T follicular helper cell (primary cell): ENCODE results near the gene EFNB3.
A peak's percentile ranks its signal among the peaks of the same experiment; 100 is the strongest.

Experiments used
- DNase-seq: peaks from one replicate; pipeline ENCODE4 v3.0.0-alpha.2; 2020; ENCODE audit warnings: low read depth
- total RNA-seq, 2 experiments: gene quantifications; one replicate each; lab custom pipeline; 2026; lab: John Stamatoyannopoulos, UW

The EFNB3 gene, protein sequence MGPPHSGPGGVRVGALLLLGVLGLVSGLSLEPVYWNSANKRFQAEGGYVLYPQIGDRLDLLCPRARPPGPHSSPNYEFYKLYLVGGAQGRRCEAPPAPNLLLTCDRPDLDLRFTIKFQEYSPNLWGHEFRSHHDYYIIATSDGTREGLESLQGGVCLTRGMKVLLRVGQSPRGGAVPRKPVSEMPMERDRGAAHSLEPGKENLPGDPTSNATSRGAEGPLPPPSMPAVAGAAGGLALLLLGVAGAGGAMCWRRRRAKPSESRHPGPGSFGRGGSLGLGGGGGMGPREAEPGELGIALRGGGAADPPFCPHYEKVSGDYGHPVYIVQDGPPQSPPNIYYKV
- 0.06 to 0.09 reads per million in 2 experiments for total RNA-seq

DNA sequence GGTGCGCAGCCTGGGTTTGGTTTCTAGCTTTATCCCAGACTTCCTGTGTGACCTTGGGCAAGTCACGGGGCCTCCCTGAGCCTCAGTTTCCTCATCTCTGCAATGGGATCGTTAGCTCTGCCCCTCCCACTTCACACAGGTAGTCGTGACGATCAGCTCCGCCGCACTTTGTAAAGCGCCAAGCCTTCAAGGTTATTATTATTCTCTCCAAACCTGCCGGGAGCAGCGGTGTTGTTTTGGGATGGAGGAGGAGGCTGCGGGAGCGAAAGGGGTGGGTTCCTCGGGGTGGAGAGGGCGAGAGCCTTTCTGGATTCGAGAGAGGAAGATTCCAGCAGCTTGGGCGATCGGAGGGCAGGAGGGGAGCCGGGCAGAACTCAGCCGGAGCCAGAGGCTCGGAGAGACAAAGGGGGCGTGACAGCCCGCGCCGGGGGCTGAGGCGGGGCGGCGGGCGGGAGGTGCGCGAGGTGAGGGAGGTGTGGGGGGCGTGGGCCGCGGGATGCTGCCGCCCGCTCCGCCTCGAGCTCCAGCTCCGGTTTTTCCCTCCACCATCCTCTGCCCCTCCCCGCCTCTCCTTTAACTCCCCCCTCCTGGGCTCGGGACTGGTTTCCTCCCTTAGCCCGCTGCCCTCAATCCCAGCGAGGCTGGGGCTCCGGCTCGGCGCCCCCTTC is at the start of gene EFNB3:
Gene EFNB3, plus strand, starts transcription at position 602 of the 668 bp plus-strand sequence. CDS start 397 bp downstream, outside the sequence.
- no peak for DNase-seq

DNA sequence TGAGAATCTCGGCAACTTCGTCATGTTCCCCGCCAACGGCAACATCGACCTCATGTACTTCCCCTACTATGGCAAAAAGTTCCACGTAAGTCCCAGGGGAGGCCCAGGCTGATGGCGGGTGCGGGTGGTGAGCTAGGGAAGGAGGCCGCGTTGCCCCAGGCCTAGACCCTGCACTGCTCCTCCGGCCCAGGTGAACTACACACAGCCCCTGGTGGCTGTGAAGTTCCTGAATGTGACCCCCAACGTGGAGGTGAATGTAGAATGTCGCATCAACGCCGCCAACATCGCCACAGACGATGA is 49.5 kb upstream of the EFNB3 start:
- no peak for DNase-seq

DNA sequence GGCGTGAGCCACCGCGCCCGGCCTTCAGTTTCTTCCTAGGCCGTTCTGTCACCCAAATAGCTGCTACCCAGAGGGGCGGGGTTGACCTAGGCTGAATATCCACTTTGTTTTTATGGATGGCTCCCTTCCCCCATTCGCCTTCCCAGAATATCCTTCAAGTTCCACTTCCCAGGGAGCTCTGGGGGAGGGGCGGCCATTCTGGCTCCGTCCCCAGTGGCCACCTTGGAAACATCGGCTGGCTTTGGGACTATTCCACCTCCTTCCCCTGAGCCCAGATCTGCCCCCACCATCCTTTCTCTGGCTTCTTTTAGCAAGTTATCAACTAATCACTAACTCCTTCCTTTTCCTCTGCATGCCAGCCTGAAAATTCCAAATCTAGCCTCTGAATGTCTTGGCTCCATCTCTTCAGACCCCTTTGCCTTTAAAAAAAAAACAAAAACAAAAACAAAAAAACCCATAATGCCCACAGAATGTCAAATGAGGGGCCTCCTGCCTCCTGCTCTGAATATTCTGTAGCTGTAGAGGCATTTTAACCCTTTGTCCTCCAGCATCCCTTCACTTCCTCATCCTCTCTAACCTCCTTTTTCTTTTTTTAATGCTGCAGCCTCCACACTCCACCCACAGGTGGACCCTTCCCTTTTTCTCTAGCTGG is 47.9 kb upstream of the EFNB3 start:
- no peak for DNase-seq

DNA sequence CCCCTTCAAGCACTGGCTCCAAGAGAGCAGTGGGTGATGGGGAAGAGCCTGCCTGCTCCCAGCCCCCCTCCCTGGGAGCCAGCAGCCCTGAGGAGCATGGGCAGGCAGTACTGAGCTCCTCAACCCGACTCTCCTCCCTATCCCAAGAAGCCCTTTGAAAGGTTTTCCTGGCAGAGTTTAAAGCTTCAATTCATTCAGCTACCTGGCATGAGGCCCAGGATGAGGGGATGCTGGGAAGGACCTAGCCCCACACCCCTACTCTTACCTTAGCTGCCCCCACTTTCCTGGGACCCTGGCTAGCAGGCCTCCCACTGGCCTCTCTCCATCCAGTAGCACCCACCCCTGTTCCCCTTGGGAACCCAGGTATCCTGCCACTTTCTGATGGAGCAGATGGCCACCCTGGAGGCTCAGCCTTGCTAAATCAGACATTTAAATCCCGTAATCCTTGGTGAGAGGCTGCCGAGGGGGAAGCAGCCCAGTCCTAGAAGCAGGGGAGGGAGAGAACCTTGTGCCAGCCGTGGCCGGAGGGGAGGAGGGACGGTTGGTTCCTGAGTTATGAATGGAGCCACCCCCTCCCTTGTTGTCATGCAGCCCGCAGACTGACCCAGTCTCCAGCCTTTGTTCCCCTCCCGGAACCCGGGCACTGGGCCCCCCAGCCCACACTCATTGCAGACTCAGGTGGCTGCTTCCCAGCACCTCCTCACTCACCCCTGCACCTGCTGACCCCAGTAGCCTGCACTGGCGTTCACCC is 37.2 kb upstream of the EFNB3 start:
- no peak for DNase-seq

DNA sequence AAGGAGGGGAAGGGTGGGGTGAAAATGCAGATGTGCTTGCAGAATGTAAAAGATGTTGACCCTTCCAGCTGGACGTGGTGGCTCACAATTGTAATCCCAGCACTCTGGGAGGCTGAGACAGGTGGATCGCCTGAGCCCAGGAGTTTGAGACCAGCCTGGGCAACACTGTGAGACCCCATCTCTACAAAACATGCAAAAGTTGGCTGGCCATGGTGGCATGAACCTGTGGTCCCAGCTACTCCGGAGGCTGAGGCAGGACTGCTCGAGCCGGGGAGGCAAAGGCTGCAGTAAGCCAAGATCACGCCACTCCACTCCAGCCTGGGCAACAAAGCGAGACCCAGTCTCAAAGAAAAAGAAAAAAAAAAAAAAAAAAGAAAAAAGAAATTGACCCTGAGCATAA is 36.5 kb upstream of the EFNB3 start:
- no peak for DNase-seq

DNA sequence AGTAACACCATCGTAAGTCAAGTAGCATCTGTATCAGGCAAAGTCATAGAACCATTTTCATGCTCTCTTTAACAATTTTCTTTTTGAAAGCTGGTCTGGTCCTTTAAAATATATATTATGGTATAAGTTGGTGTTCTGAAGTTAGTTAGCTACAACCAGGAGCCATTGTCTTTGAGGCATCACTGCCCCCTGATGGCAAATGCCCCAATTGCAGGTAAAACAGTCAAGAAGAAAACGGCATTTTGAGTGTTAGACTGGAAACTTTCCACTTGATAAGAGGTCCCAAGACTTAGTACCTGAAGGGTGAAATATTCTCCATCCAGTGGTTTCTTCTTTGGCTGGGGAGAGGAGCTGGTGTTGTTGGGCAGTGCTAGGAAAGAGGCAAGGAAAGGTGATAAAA is 31.8 kb upstream of the EFNB3 start:
- no peak for DNase-seq

DNA sequence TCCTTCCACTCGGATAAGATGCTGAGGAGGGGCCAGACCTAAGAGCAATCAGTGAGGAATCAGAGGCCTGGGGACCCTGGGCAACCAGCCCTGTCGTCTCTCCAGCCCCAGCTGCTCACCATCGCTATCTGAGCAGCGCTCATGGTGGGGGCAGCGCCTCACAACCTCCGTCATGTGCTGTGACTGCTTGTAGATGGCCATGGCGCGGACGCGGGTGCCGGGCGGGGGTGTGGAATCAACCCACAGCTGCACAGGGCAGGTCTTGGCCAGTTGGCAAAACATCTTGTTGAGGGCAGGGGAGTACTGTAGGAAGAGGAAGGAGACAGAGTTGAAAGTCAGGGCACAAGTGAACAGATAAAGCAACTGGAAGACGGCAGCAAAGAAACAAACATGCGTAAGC is 30.1 kb upstream of the EFNB3 start:
- no peak for DNase-seq

DNA sequence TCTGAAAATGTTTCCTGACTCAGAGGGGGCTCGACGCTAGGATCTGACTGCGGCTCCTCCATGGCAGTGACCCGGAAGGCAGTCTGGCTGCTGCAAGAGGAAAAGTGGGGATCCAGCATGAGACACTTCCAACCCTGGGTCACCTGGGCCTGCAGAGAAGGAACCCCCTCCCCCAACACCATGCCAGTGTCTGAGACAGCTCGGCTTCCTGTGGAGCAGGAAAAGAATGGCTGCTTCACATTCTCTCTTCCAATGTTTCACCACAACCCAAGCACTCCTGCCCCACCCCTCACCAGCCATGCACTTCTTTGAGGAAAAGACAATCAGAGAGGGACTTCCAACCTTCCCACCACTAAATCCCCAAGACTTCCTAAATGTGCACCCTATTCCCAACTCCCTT is 28.5 kb upstream of the EFNB3 start:
- DNase-seq, result no peak

DNA sequence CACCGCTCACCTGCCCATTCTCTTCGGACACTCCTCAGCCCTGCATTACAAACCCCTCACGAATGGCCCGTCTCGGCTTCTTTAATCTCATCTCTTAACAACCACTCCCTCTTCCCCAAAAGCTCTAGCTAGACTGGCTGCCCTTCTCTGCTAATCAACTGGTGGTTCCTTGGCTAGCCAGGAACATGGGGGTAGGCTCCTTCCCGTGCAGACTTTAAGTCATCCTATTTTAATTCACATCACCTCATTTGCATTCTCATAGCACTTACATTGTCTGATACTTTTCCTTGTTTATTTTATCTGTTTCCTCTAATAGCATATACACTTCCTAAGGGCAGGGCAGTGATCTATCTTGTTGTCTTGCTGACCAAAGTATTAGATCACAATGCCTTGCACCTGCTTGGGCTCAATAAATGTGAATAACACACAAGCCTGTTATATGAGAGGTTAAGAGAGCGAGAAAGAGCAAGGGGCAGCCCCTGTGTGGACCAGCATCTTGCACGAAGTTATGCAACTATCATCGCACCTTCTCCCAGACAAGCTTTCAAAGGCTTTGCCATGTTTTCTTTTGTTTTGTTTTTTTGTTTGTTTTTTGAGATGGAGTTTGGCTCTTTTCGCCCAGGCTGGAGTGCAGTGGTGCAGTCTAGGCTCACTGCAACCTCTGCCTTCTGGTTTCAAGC is 27.5 kb upstream of the EFNB3 start:
- no peak for DNase-seq

DNA sequence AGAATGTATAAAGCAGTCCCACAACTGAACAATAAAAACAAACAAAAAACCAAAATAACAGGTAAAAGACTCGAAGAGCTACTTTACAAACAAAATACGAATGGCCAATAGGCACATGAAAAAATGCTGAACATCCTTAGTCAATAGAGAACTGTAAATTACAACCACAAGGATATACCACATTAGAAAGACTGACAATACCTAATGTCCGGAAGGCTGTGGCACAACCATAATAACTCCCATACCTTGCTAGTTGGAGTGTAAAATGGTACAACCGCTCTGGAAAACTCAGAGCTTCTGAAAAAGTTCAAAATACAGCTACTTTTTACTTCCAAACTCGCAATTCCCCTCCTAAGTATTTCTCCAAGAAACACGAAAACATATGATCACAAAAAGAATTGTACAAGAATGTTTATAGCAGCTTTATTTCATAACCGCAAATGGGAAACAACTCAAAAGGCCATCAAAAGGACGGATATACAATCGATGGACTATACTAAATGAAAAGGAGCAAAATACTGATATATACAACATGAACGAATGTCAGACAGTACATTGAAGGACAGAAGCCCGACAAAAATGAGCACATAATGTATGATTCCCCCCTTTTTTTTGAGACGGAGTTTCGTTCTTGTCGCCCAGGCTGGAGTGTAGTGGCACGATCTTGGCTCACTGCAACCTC is 20.0 kb upstream of the EFNB3 start:
- no peak for DNase-seq

DNA sequence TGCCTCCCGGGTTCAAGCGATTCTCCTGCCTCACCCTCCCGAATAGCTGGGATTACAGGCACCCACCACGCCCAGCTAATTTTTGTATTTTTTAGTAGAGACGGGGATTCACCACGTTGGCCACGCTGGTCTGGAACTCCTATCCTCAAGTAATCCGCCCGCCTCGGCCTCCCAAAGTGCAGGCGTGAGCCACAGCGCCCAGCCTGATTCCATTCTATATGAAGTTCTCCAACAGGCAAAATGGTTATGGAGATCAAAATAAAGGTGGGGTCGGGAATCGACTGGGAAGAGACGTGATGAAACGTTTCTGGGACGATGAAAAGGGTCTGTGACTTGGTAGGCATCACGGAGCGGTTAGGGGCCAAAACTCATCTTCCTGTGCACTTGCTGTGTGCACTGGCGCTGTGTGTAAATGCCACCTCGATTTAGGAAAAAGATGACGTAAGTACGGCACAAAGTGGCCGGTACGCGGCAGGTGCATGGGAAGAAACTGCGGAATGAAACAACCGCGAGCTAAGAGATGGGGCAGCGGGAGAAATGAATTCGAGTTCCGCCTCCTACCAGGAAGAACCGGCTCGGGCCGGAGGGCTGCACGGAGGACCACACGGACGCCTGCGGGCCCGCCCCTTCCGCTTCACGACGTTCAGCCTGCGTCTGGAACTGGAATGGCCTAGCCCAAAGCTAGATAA is 19.3 kb upstream of the EFNB3 start:
- peak; percentile 87 for DNase-seq

DNA sequence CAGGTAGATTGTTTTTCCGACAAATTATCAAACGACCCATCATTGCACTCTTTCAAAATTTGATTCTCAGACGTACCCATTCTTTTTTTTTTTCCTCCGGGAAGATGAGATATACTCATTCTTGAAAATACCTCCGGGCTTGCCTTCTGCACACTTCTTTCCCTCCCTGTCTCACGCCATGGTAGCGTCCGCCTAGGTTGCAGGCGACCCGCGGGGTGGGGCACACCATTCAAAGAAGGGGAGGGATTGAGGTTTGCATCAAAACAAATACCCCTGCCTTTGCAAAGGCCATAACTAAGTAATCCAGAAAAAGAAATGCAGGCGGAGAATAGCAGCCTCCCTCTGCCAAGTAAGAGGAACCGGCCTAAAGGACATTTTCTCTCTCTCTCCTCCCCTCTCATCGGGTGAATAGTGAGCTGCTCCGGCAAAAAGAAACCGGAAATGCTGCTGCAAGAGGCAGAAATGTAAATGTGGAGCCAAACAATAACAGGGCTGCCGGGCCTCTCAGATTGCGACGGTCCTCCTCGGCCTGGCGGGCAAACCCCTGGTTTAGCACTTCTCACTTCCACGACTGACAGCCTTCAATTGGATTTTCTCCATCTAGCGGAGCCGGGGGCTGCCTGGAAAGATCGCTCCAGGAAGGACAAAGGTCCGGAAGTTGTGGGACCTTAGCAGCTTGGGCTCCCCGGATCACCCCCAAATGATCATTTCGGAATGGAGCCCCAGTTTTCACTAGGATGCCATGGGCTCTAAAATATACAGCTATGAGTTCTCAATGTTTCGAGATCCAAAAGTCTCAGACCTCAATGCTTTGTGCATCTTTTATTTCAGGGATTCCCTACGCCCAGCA is 18.6 kb upstream of the EFNB3 start:
- peak; percentile 69 for DNase-seq

DNA sequence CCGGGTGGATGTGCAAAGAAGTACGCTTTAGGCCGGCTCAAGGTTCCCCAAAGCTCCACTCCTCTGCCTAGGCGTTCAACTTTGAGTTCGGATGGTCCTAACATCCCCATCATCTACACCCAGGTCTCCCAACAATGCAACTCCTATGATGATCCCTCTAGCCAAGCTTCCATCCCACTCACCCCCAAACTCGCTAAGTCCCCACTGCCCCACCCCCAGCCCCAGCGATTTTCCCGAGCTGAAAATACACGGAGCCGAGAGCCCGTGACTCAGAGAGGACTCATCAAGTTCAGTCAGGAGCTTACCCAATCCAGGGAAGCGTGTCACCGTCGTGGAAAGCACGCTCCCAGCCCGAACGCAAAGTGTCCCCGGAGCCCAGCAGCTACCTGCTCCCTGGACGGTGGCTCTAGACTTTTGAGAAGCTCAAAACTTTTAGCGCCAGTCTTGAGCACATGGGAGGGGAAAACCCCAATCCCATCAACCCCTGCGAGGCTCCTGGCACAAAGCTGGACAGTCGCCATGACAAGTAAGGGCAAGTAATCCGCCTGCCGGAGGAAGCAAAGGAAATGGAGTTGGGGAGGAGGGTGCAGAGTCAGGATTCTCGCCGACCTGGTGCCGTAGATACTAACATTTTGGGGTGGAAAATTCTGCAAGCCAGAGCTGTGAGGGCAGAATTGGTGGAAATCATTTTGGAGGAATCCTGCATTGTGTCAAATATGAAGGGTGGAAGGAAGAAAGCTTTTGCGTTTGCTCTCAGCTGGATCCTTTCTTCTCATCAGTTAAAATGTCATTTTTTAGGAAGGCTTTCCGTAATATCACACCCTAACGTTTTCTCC is 17.7 kb upstream of the EFNB3 start, which contains the start of gene TP53:
Gene TP53, minus strand, starts transcription at position 419 of the 836 bp plus-strand sequence. CDS start 10,896 bp downstream, outside the sequence.
- peak; percentile 85 for DNase-seq

DNA sequence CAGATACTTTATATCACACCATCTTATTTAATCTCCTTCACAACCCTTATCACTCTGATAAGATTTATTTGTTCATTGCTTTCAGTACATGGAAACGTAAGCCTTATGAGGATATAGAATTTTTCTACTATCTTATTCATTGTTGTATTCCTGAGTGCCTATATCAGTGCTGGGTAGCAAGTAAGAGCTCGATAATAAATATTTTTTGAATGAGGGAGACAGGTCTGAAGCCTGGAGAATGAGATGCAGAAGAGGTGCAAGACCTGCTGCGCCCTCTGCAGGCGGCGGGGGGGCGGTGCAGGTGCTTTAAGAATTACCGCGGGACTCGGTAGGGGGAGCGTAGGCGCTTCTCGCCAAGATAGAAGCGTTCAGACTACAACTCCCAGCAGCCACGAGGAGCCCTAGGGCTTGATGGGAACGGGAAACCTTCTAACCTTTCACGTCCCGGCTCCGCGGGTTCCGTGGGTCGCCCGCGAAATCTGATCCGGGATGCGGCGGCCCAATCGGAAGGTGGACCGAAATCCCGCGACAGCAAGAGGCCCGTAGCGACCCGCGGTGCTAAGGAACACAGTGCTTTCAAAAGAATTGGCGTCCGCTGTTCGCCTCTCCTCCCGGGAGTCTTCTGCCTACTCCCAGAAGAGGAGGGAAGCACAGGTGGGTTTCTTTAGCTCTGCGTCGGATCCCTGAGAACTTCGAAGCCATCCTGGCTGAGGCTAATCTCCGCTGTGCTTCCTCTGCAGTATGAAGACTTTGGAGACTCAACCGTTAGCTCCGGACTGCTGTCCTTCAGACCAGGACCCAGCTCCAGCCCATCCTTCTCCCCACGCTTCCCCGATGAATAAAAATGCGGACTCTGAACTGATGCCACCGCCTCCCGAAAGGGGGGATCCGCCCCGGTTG is 16.8 kb upstream of the EFNB3 start, which contains the start of gene WRAP53:
Gene WRAP53, plus strand, starts transcription at position 570 of the 900 bp plus-strand sequence. Its CDS starts 172 bp downstream, at position 742.
- DNase-seq, result peak; percentile 92

DNA sequence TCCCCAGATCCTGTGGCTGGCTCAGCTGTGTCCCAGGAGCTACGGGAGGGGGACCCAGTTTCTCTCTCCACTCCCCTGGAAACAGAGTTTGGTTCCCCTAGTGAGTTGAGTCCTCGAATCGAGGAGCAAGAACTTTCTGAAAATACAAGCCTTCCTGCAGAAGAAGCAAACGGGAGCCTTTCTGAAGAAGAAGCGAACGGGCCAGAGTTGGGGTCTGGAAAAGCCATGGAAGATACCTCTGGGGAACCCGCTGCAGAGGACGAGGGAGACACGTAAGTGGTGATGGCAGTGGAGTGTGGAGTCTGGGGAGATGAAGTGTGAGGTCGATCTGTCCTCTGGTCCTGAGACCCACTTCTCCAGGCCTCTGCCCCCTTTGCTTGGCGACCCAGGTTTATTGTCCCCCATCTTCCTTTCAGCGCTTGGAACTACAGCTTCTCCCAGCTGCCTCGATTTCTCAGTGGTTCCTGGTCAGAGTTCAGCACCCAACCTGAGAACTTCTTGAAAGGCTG is 16.1 kb upstream of the EFNB3 start:
- DNase-seq, result no peak

DNA sequence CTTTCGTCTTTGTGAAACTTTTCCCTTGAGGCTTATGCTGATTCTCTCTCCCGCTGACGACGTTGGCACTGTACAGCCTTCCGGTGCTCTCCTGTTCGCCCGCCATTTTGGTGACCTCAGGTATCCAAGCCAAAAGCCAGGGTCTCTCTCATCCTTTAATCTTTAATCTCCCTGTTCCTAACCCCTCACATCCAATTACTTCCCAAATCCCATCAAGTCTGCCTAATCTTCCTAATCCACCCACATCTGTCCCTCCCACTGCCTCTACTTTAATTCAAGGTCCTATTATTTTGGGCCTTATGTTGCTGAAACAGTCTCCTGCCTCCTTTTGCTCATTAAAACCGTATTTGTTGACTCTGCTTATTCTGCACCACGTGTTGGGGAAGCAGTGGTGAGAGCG is 9.4 kb upstream of the EFNB3 start:
- no peak for DNase-seq
